Measurements from ENCODE around the gene PFKL. TPM values are rescaled to one million over a fixed set of nuclear protein-coding genes. Genes with fewer than 3 reads are reported as not detected.

PFKL gene
- total and polyA plus RNA-seq, 8 donors, result 40.0 to 120 (median 55.2) TPM

GRCh38 chr21:44332965-44333364 is 33.1 kb downstream of the PFKL start:
- ATAC-seq (no peak), DNase-seq (peak in 1 of 6 donors; percentile 76), FAIRE-seq (no peak)
- no peaks in the 10 kb centered on the region for H3K27me3 ChIP-seq
- H3K4me1 ChIP-seq, result no peaks in the 10 kb centered on the region
- intact Hi-C loops (cut with DNase I), result no loop called here
- WGBS, 2 donors, result 95 to 97% methylated on average over 22 of the region's 22 CpGs
- TF ChIP-seq, protein P1, sequence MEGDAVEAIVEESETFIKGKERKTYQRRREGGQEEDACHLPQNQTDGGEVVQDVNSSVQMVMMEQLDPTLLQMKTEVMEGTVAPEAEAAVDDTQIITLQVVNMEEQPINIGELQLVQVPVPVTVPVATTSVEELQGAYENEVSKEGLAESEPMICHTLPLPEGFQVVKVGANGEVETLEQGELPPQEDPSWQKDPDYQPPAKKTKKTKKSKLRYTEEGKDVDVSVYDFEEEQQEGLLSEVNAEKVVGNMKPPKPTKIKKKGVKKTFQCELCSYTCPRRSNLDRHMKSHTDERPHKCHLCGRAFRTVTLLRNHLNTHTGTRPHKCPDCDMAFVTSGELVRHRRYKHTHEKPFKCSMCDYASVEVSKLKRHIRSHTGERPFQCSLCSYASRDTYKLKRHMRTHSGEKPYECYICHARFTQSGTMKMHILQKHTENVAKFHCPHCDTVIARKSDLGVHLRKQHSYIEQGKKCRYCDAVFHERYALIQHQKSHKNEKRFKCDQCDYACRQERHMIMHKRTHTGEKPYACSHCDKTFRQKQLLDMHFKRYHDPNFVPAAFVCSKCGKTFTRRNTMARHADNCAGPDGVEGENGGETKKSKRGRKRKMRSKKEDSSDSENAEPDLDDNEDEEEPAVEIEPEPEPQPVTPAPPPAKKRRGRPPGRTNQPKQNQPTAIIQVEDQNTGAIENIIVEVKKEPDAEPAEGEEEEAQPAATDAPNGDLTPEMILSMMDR (IDR thresholded peaks at IDR 0.05), result no peak
- no peaks in the 10 kb centered on the region for H3K9me3 ChIP-seq
- no peak overlapping the region for H3K4me3 ChIP-seq
- no peaks in the 10 kb centered on the region for H3K36me3 ChIP-seq
- H3K27ac ChIP-seq, result no peak overlapping the region

- peak in 2 of 6 donors; percentile 37 to 81 for DNase-seq
- 91 to 92% methylated on average over 45 of the region's 45 CpGs for WGBS, 2 donors
- no peak for FAIRE-seq
- Histone ChIP-seq H3K4me3 (no peak overlapping the region), H3K36me3 (no peaks in the 10 kb centered on the region), H3K27me3 (no peaks in the 10 kb centered on the region), H3K4me1 (no peaks in the 10 kb centered on the region), H3K9me3 (no peaks in the 10 kb centered on the region), H3K27ac (no peak overlapping the region)
- intact Hi-C loops (cut with DNase I), result no loop called here
- no peak for ATAC-seq
- TF ChIP-seq, protein P1 (IDR thresholded peaks at IDR 0.05), result no peak
Measured at GRCh38 chr21:44333509-44334328, 33.9 kb downstream of the PFKL start.

DNA sequence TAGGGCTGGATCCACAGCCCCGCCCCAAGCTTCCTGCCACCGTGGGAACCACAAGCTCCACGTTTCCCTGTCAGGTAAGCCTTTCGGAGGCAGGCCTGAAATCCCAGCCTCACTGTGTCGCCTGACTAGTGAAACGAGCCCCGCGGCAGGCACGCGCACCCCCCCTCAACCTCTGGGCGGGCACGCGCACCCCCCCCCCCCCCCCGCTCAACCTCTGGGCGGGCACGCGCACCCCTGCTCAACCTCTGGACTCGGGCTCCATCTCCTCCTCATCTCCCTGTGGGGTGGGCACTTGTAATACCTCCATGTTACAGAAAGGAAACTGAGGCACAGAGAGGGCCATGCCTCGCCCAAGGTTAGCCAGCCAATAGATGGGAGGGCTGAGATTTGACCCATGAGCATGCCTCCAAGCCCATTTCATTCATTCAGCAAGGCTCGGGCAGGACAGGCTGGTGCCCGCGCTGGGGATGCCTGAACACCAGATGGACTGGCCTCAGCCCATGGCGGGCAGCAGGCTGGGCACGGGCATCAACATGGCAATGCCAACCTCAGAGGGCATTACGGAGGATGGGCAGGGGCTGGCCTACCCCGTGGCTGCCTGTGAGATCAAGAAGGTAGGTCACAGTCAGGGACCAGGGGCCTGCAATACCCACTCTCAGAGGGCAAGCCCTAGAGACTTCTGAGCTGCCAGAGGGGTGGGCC is 34.6 kb downstream of the PFKL start:
- TF ChIP-seq, protein P1 (IDR thresholded peaks at IDR 0.05), result no peak
- 85 to 86% methylated on average over 16 to 25 of the region's 26 CpGs for WGBS, 2 donors
- FAIRE-seq (no peak), ATAC-seq (no peak), DNase-seq (peak in 1 of 6 donors; percentile 46)
- Histone ChIP-seq H3K9me3 (no peaks in the 10 kb centered on the region), H3K27me3 (no peaks in the 10 kb centered on the region), H3K27ac (no peak overlapping the region), H3K36me3 (no peaks in the 10 kb centered on the region), H3K4me3 (no peak overlapping the region), H3K4me1 (no peaks in the 10 kb centered on the region)
- intact Hi-C loops (cut with DNase I), result no loop called here

DNA sequence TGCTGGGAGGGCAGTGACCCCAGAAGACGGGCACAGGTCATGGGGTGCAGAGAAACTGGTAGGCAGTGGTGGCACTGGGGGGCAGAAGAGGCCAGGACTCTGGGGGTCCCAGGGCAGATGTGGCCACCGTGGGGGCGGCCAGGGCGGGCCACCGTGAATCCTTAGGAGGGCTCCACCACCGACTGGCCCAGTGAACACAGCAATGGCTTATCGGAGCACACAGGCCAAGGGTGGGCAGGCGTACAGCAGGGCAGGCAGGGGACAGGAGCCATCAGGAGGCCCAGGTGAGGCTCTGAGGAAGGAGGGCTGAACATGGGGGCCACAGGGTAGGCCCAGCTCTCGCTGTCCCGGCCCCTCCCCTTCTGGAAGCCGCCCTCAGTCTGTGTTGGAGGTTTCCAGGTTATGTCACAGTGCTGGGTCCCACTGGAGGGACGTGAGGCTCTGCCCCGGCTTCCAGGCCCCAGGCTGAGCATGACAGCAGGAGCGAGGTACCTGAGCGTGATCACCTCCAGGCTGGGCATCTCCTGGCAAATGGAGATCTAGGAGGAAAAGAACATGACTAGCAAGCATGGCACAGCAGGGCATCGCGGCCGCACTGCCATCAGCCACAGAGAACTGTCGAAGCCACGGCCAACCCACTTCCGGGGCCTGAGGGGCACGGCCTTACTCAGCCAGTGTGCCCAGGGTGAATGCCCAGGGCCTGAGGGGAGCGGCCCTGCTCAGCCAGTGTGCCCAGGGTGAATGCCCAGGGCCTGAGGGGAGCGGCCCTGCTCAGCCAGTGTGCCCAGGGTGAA is 35.6 kb downstream of the PFKL start:
- Histone ChIP-seq H3K27ac (no peak overlapping the region), H3K9me3 (no peaks in the 10 kb centered on the region), H3K27me3 (no peaks in the 10 kb centered on the region), H3K36me3 (no peaks in the 10 kb centered on the region), H3K4me1 (no peaks in the 10 kb centered on the region), H3K4me3 (no peak overlapping the region)
- FAIRE-seq (no peak), ATAC-seq (no peak), DNase-seq (peak in 2 of 6 donors; percentile 32 to 67)
- TF ChIP-seq, protein P1 (IDR thresholded peaks at IDR 0.05), result no peak
- intact Hi-C loops (cut with DNase I), result no loop called here
- 90 to 94% methylated on average over 22 to 23 of the region's 24 CpGs for WGBS, 2 donors
